Activated naive CD4-positive, alpha-beta T cell (primary cell): Measurements from ENCODE around the gene ZNF138.
"Not testable (repeated sequence)": the region's sequence is repeated elsewhere in the genome, so short reads cannot be mapped to it uniquely, and the experiment has no call there.

Experiments
- DNase-seq, 4 experiments: peaks; one replicate each; lab custom pipeline; 2025; lab: John Stamatoyannopoulos, UW

The ZNF138 gene

DNA sequence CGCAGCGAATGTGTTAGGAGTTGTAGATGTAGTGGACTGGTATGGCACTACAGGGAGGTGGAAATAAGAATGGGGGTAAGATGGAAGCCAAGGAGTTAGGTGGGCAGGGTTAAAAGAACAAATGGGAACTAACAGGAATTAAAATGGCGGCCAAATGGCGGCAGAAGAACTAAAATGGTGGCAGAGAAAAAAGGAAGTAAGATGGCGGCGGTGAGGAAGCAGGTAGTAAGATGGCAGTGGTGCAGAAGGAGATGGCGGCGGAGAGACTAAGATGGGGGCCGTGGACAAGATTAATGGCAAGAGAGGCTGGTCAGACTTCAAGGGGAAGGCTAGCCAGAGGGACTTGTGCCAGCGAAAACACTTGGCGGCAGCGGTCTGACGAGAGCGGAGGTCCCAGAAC lies 44.5 kb downstream of the ZNF138 start:
- DNase-seq: no peak

DNA sequence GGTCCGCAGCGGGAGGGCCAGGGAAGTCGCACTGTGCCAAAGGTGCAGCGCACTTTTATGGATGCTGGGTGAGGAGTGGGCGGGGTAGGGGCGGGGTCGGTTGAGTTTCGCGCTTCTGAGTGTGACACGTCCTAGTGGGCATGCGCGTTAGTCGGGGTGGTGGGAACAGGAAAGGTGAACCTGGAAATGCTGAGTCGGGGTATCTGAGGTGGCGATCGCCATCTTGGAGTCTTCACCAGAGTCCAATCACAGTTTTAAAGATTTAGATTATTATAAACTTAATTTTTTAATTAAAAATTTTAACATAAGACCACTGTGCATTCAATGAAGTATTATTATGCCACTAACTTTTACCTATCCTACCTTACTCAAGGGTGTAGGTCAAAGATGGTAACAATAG lies 45.7 kb downstream of the ZNF138 start:
- no peak for DNase-seq

DNA sequence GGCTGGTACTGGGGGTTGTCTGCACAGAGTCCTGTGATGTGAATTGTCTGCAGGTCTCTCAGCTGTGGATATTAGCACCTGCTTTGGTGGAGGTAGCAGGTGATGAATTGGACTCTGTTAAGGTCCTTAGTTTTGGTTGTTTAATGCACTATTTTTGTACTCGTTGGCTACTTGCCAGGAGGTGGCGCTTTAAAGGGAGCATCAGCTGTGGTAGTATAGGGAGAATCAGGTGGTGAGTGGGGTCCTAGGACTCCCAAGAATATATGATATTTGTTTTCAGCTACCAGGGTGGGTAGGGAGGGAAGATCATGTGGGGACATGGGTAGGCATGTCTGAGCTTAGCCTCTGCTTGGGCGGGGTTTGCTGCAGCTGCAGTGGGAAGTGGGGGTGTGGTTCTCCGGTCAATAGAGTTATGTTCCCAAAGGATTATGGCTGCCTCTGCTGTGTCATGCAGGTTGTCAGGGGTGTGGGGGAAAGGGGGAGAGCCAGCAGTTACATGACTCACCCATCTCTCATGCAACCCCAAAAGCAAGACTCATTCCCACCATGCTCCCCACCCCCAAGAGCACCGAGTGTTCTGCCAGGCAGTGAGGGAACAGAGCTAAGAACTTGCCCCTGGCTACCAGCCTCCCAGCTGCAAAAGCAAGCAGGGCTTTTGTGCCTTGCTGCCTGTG lies 55.2 kb downstream of the ZNF138 start:
- no peak for DNase-seq

DNA sequence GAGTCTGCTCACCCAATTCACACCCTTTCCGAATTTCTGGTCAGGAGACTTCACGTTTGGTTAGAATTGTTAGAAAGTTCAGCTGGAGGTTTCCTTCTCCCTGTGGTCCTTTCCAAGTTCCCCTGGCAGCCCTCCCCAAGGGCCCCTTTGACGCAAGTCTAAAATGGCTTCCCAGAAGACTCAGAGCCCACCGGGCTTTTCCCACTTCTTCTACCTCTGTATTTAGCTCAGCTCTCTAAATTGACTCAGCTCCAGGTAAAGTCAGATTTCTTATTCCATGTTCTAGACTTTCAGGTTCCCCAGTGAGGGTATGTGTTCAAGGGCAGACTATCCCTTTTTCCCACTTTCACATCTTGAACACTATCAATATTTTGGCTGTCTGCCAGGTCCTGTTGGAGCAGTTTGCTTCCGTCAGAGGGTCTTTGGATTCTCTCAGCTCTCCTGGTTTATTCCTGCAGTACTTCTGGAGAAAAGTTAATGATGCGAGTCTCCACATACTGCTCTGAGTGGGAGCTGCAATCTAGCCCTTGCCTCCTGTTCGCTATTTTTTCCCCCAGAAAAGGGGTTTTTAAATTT lies 55.8 kb downstream of the ZNF138 start:
- DNase-seq: no peak

DNA sequence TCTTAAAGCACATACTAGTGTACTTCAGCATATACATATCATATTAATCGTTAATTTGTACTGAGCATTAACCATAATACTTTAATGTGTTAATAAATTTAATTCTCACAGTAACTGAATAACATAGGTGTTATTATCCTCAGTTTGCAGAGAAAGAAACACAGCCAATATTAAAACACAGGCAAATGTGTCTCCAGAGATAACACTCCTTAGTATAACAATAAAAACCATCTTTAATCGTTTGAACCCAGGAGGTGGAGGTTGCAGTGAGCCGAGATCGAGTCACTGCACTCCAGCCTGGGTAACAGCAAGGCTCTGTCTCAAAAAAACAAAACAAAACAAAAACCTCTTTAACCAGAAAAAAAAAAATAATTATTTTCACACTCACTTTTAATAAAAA lies 59.5 kb downstream of the ZNF138 start:
- no peak for DNase-seq

DNA sequence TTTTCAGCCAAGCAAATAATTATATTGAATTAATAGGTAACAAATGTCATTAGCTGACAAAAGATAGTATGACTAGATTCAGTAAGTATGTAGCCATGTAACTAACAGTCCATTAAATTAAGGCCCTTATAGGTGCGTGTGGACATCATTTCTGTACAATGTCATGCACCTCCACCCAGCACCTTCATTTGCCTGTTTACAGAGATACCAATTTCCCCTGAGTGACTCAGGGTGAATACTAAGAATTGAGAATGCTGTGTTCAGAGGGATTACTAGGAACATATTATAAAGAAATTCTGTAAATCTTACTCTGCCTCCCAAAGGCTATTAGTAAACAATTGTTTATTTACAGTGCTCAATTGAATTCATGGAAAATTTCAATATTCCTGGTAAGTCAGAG lies 60.7 kb downstream of the ZNF138 start:
- no peak for DNase-seq

DNA sequence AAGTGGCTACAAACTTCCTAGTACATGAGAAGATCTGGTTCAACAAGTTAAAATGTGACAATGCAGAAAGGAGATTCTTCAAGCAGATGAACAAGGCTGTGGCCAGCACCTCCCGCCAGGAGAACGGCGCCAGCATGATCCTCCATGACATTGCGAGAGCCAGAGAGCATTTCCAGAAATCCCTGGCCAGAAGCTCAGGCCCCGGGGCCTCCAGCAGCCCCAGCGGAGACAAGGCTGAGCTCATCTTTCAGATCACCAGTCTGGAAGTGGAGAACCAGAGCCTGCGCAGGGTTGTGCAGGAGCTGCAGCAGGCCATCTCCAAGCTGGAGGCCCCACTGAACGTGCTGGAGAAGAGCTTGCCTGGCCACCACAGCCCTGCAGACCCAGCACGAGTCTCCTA lies 68.8 kb downstream of the ZNF138 start:
- DNase-seq: no peak

DNA sequence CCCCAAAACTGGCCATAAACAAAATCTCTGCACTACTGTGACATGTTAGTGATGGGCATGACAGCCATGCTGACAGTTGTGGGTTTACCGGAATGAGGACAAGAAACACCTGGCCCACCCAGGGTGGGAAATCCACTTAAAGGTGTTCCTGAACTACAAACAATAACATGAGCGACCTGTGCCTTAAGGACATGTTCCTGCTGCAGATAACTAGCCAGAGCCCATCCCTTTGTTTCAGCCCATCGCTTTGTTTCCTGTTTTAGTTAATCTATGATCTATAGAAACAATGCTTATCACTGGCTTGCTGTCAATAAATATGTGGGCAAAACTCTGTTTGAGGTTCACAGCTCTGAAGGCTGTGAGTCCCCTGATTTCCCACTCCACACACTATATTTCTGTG lies 69.3 kb downstream of the ZNF138 start:
- DNase-seq: not testable (repeated sequence)

DNA sequence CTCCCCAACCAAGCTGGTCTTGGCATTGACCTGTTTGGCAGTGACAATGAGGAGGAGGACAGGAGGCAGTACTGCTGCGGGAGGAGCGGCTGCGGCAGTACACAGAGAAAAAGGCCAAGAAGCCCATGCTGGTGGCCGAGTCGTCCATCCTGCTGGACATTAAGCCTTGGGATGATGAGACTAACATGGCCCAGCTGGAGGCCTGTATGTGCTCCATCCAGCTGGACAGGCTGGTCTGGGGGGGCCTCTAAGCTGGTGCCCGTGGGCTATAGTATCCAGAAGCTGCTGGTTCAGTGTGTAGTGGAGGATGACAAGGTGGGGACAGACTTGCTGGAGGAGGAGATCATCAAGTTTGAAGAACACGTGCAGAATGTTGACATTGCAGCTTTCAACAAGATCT lies 69.7 kb downstream of the ZNF138 start:
- DNase-seq: no peak

DNA sequence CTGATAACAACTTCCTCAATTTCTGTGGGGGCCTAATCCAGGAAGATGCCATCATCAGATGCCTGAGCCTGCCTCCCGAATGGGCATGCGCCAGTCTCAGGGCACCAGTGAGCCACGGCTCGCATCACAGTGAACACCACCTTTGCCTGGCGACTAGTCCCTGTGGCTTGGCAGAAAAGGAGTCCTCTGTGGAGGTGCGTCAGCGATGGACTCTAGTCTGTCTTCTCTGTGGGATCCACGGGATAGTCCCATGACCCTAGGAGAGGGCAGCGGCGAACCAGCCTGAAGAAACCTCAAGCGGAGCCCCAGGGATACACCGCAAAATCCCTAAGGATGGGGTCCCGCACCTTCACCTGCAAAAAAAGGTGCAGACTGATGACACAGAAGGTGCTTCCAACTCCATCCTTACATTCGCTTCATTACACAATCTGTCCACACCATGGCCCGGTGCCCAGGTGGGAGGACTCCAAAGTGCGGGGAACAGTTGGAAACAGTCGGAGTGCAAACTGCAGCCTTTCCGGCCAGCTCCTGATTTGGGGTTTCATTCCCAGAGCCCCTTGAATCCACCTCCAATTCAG lies 73.7 kb downstream of the ZNF138 start:
- no peak for DNase-seq

DNA sequence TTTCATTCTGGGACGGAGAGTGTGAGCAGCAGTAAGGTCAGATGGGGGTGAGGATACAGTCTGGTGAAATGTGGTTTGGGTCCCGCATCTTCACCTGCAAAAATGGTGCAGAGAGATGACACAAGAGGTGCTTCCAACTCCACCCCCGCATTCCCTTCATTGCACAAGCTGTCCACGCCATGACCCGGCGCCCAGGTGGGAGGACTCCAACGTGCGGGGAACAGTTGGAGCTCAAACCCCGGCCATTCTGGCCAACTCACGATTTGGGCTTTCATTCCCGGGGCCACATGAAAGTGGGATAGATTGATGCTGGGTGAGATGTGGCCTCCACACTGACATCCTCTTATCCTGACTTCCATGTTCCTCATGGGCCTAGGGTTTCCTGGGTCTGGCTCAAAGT lies 74.3 kb downstream of the ZNF138 start:
- DNase-seq: no peak

DNA sequence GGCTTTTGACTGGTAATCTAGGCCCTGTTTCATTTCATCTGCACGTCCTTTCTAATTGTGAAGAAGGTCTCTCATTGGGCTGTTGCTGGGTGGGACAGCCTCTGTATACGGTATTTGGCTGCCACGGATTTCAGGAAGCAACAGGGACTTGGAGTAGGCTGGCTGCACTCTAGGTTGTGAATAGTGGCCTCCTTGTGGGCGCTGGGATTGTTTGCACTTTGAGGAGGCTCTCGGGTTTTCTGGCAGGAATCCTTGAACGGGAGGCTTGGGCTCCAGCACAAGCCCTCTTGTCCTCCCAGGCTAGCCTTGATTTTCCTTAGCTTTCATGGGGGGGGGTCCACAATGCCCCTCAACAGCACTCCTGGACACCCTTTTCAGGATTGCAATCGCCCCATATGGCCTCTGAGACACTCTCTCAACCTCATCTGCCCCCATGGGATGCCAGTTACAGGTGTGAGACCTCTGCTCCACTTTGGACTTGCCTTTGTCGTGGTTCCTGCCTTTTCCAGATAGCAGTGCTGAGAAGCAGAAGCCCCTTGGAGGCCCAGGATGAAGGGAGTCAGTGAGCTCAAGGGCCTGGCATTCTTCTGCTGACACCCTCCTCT lies 75.0 kb downstream of the ZNF138 start:
- no peak for DNase-seq

DNA sequence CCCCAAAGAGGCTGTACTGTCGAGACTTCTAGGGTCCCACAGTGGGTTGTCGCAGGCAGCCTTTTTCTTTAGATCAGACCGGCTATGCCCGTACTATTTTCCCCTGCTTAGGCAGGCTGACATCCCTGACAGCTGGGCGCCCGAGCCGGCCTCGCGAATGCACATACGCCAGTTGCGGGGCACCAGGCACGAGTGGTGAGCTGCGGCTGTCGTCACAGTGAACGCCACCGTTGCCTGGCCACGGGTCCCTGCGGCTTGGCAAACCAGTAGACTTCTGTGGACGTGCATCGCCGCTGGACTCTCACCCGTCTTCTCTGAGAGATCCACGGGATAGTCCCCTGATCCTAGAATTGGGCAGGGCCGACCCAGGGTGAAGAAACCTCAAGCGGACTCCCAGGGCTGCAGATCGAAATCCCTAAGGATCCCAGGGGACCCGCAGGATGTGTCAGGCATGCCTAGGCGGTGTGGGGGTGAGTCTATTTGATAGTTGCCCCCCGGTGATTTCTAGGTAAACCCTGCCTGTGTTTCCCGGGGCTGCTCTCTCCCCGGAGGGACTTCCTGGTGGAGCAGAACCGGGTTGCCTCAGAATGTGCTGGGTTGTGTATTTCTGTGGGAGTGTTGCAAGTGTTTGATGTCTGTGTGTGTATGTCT lies 75.8 kb downstream of the ZNF138 start:
- DNase-seq: no peak

DNA sequence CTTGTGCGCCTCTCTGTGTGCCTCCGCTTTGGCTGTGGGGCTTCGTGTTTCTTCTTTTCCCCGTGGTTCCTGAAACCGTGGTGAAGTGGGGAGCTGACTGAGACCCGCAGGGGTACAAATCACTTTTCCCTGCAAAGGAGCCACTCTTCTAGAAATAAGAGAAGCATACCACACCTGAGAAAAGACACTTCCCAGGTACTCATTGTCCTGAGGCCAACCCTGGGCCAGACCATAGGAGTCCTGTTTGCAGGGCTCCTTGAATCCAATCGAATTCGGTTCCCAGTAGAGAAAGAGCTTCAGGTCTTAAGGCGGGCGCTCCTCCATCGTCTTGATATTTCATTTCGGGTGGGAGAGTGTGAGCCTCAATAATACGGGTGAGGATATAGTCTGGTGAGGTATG lies 76.4 kb downstream of the ZNF138 start:
- no peak for DNase-seq

DNA sequence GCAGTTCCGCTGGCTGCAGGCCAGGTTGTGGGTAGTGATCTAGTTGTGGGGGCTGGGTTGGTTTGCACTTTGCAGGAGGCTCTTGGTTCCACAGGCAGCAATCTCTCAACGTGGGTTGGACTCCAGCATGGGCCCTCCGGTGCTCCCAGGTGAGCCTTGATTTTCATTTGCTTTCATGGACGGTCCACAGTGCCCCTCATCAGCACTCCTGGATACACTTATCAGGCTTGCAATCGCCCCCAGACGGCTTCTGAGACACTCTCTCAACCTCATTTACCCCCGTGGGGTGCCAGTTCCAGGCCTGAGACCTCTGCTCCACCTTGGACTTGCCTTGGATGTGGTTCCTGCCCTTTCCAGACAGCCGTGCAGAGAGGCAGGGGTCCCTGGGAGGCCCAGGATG lies 77.5 kb downstream of the ZNF138 start:
- no peak for DNase-seq

DNA sequence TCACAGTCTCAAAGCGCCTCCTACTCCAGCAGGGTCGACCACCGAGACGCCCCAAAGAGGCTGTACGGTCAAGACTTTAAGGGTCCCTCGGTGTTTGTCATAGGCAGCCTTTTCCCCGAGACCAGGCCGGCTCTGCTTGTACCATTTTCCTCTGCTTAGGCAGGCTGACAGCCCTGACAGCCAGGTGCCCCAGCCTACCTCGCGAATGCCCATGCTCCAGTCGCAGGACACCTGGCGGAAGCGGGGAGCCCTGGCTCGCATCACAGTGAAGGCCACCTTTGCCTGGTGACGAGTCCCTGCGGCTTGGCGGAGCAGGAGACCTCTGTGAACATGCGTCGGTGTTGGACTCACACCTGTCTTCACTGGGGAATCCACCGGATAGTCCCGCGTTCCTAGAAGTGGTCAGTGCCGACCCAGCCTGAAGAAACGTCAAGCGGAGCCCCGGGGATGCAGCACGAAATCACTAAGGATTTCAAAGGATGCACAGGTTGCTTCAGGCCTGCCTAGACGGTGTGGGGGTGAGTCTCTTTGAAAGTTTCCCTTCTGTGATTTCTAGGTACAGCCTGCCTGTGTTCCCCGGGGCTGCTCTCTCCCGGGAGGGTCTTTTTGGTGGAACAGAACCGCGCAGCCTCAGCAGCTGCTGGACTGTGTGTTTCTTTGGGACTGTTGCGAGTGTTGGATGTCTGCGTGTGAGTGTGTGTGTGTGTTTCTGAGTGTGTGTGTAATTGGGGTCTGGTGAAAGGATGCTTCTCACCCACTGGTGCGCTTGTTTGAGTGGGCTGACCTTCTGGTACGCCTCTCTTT lies 78.3 kb downstream of the ZNF138 start:
- DNase-seq: no peak

DNA sequence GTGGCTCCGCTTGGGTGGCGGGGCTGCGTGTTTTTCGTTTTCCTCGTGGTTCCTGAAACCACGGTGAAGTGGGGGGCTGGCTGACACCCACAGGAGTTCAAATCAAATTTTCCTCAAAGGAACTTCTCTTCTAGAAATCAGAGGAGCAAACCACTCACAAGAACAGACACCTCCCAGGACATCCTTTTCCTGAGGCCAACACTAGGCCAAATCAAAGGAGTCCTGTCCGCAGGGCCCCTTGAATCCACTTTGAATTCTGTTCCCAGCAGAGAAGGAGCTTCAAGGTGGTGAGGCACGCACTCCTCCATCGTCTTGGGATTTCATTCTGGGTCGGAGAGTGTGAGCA lies 78.9 kb downstream of the ZNF138 start:
- no peak for DNase-seq

DNA sequence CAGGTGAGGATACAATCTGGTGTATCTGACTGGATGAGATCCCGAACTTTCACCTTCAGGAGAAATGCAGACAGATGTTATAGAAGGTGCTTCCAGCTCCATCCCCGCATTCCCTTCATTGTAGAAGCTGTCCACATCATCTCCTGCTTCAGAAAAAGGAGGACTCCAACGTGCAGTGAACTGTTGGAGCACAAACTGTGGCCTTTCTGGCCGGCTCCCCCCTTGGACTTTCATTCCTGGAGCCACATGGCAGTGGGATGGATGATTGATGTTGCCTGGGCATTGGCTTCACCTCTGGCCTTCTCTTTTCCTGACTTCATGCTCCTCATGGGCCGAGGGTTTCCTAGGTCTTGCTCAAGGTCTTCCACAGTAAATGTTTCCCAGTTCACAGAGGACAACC lies 79.3 kb downstream of the ZNF138 start:
- no peak for DNase-seq

DNA sequence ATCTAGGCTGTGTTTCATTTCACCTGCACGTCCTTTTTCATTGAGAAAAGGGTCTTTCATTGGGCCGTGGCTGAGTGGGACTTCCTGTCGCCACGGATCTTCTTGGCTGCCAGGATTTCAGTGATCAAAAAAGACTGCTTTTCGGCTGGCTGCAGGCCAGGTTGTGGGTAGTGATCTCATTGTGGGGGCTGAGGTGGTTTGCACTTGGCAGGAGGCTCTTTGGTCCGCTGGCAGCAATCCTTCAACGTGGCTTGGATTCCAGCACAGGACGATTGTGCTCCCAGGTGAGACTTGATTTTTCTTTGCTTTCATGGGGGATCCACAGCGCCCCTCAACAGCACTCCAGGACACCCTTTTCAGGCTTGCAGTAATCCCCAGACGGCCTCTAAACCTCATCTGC lies 79.9 kb downstream of the ZNF138 start:
- DNase-seq: no peak

DNA sequence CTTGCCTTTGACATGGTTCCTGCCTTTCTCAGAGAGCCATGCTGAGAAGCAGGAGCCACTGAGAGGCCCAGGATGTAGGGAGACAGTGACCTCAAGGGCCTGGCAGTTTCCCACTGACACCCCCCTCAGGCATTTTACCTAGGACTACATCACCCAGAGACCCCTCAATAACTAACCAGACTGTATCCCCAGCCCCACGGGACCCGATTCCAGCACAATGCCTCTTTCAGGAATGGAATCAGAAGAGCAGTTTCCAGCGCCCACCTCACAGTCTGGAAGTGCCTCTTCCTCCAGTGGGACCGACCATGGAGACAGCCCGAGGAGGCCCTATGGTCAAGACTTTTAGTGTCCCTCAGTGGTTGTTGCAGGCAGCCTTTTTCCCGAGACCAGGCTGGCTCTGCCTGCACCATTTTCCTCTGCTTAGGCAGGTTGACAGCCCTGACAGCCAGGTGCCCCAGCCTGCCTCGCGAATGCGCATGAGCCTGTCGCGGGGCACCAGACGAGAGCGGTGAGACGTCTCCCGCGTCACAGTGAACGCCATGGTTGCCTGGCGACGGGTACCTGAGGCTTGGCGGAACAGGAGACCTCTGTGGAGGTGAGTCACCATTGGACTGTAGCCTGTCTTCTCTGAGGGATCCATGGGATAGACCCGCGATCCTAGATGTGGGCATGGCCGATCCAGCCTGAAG lies 80.5 kb downstream of the ZNF138 start:
- no peak for DNase-seq

DNA sequence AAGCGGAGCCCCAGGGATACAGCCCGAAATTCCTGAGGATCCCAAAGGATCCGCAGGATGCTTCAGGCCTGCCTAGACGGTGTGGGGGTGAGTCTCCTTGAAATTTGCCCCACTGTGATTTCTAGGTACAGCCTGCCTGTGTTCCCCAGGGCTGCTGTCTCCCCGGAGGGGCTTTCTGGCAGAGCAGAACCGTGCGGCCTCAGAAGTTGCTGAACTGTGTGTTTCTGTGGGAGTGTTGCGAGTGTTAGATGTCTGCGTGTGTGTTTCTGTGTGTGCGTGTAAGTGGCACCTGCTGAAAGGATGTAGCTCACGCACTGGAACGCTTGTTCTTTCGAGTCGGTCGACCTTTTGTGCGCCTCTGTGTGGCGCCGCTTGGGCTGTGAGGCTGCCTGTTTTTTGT lies 81.0 kb downstream of the ZNF138 start:
- DNase-seq: no peak
